ENCODE data around the gene FOS. TPM values are rescaled to one million over a fixed set of nuclear protein-coding genes. Genes with fewer than 3 reads are reported as not detected.

FOS gene
- total RNA-seq, 1 donor from 2014 or later, result 4,268 TPM

DNA sequence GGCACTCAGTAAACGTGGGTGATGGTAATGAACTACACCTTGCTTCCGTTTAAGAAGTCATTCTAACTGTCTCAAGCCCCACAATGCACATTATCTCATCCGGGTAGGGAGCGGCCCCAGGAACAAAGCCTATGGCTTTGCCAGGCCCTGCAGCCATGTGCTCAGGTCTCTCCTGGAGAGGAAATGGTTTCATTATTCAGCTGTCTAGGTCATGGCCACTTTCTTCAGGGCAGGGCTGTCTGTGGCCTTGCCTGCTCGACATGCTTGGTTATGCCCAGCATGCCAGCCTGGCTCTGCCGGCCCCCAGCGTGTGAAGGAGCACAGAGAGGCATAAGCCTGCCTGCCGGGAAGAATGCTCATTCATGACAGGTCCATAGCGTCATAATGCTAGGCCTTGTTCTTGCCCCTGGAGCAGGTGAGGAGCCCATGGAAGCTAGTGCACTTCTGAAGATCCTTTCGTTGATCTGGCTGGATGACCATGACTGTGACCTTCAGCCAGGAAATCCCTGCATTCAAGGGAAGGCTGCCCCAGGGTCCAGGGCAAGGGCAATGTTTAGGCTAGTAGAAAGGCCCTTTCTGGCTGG is 26.3 kb upstream of the FOS start:
- no peak for DNase-seq (ENCODE audit: low spot score in 2 of 2)
- intact Hi-C loops (cut with DNase I), result no loop called here
- Histone ChIP-seq H3K27me3 (no peaks in the 10 kb centered on the region), H3K4me1 (peaks cover 0 to 9% of the 10 kb centered on the region in 2 donors), H3K4me3 (no peak overlapping the region), H3K36me3 (no peaks in the 10 kb centered on the region), H3K27ac (no peak overlapping the region), H3K9me3 (no peaks in the 10 kb centered on the region)
- TF ChIP-seq, protein P1, sequence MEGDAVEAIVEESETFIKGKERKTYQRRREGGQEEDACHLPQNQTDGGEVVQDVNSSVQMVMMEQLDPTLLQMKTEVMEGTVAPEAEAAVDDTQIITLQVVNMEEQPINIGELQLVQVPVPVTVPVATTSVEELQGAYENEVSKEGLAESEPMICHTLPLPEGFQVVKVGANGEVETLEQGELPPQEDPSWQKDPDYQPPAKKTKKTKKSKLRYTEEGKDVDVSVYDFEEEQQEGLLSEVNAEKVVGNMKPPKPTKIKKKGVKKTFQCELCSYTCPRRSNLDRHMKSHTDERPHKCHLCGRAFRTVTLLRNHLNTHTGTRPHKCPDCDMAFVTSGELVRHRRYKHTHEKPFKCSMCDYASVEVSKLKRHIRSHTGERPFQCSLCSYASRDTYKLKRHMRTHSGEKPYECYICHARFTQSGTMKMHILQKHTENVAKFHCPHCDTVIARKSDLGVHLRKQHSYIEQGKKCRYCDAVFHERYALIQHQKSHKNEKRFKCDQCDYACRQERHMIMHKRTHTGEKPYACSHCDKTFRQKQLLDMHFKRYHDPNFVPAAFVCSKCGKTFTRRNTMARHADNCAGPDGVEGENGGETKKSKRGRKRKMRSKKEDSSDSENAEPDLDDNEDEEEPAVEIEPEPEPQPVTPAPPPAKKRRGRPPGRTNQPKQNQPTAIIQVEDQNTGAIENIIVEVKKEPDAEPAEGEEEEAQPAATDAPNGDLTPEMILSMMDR (IDR thresholded peaks at IDR 0.05), result no peak

DNA sequence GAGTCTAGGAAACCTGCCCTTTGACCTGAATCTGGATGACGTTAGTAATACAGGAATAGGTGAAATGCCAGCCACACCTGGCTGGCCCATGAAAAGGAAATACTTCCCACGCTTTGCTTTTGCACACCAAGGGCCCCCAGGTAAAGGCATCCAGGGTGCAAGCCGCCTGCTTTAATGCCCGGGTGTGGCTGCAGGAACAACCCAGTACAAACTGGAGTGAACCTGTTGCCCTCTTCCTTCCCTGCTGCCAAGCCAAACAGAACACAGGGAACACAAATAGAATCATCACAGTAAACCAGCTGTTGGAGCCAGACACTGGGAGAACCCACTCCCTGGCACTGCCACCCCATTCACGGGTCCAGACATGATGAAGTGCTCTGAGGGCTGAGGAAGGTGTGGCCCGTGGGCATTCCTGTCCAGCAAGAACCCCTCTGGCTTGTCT is 24.2 kb upstream of the FOS start:
- H3K27me3 ChIP-seq, result no peaks in the 10 kb centered on the region
- TF ChIP-seq, protein P1 (IDR thresholded peaks at IDR 0.05), result no peak
- peaks cover 0 to 24% of the 10 kb centered on the region in 2 donors for H3K4me1 ChIP-seq
- no peak for DNase-seq (ENCODE audit: low spot score in 2 of 2)
- intact Hi-C loops (cut with DNase I), result no loop called here
- H3K27ac ChIP-seq, result no peak overlapping the region
- H3K9me3 ChIP-seq, result no peaks in the 10 kb centered on the region
- no peak overlapping the region for H3K4me3 ChIP-seq
- H3K36me3 ChIP-seq, result no peaks in the 10 kb centered on the region

DNA sequence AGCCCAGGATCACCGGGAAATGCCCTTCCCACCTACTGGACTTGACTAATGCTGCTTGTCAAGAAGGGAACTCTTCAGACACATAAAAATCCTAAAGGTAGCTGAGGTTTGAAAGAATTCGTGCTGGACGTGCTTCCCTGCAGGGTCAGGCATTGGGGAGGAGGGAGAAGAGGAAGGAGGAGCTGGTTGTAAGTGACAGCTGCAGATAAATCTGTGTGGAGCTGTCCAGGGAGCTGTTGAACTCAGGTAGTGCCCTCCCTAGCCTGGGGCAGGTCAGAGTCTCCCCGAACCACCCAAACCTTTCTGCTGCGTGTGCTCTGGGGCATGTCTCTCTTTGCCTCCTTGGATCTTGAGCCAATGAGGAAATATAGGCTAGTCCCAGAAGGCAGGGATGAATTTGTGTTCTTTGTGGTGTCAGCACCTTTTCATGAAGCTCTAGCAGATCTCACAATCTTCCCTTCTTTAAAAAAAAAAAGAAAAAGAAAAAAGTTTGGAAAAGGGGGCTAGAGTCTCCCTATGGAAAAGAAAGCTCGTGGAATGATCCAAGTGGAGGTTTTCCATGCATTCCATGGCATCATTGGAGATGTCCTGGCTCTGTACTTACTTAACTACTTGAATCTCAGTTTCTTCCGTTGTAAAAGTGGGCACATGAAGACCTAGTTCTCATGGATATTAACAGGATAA is 23.6 kb upstream of the FOS start:
- DNase-seq (ENCODE audit: low spot score in 2 of 2), result no peak
- intact Hi-C loops (cut with DNase I), result no loop called here
- TF ChIP-seq, protein P1 (IDR thresholded peaks at IDR 0.05), result no peak

DNA sequence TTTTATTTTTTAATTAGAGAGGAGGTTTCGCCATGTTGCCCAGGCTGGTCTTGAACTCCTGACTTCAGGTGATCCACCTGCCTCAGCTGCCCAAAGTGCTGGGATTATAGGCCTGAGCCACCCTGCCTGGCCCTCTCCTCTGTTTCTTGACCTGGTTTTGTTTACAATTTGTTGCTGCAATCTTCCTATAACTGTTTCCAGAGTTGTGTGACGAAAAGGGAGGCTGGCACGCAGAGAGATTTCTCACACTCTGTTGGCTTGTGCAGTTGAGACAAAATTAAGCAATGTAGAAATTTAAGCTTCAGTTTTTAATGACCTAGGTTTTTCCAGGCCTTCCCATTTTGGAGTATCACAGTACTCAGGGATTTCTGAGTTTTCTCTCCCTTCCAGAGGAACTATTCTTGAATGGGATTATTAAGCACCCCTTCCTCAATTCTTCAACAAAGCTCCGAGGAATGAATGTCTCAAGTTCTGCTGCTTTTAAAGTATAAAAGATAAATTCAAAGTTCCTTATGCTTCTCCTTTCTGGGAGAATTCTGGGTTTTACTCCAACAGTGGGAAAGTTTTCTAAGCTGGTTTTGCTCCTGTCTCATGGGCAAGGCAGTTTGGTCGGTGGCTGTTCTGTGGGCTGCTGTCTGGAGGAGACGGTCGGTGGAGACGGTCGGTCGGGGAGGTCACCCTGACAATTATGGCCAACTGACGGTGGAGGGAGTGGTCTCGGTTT is 20.4 kb upstream of the FOS start:
- no peaks in the 10 kb centered on the region for H3K36me3 ChIP-seq
- peaks cover 0 to 32% of the 10 kb centered on the region in 2 donors for H3K4me1 ChIP-seq
- H3K27me3 ChIP-seq, result no peaks in the 10 kb centered on the region
- H3K9me3 ChIP-seq, result no peaks in the 10 kb centered on the region
- H3K4me3 ChIP-seq, result peak overlapping the region; percentile 46 to 62
- H3K27ac ChIP-seq, result peak overlapping the region; percentile 93 to 97
- intact Hi-C loops (cut with DNase I), result loop anchor here (2.0 kb wide), 1 partner anchor 81 kb away; the partner anchor contains the start of gene TMED10
- TF ChIP-seq, protein P1 (IDR thresholded peaks at IDR 0.05), result no peak
- peak in 1 of 2 donors; percentile 89 for DNase-seq (ENCODE audit: low spot score in 2 of 2)

More for the DNA sequence above, 23.6 kb upstream of the FOS start:
- Histone ChIP-seq H3K9me3 (no peaks in the 10 kb centered on the region), H3K27ac (no peak overlapping the region), H3K4me3 (no peak overlapping the region), H3K4me1 (peaks cover 0 to 30% of the 10 kb centered on the region in 2 donors), H3K27me3 (no peaks in the 10 kb centered on the region), H3K36me3 (no peaks in the 10 kb centered on the region)

DNA sequence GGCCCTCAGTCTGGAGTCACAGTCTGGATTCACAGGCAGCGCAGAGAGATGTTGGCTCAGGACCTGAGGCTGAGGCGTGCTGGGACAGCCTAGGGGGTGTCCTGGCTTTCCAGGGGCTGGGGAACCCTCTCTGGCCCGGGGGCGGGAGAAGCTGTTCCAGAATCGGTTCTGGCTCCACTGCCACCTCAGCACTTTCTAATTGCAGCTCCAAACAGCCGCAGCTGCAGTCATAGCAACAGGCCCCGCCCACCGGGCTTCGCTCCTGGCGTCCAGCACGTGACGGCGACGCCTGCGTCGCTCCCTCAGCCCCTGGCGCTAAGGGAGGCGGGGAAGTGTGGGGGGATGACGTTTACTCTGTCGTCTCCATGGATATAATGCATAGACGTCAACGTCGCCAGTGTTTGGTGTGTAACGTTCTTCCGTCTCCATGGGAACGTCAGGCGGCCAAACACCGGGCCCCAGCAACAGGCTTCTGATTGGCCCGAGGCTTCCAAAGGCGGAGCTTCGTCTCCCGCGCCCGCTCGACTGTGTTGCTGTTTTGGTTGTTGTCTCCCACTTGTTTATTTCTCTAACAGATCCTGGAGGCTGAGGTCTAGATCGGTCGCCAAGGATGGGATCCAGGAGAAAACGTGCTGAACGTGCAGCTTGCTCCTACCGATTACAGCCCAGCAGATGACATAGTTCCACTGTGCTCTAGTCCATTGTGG is 19.7 kb upstream of the FOS start:
- intact Hi-C loops (cut with DNase I), result loop anchor here (1.0 to 2.0 kb wide), 4 partner anchors 17 to 82 kb away; partner anchors contain the start of gene TMED10
- Histone ChIP-seq H3K9me3 (no peaks in the 10 kb centered on the region), H3K27me3 (no peaks in the 10 kb centered on the region), H3K4me1 (peaks cover 0 to 32% of the 10 kb centered on the region in 2 donors), H3K27ac (peak overlapping the region; percentile 93 to 97), H3K36me3 (no peaks in the 10 kb centered on the region), H3K4me3 (peak overlapping the region; percentile 46 to 62)
- peak; percentile 97 to 100 for DNase-seq (ENCODE audit: low spot score in 2 of 2)
- TF ChIP-seq, protein P1 (IDR thresholded peaks at IDR 0.05), result no peak
